WTC11 (cell line): Measurements from ENCODE around the gene RTBDN. TPM values are rescaled to one million over a fixed set of nuclear protein-coding genes. Genes with fewer than 3 reads are reported as not detected.

ENCODE experiments used
- ATAC-seq: fragments of 200-7000 bp; cut with Tn5 transposase; 2 replicates; pipeline ENCODE4 v1.10.0; 2021; ENCODE audit warnings: mild to moderate bottlenecking, moderate library complexity
- CTCF ChIA-PET: fragments of 300-600 bp; sonication (Branson Sonifier 250); formaldehyde crosslinking; loops from one replicate; lab custom pipeline; 2021; ENCODE audit warnings: antibody characterized with exemption; lab: Charles Lee
- POLR2A ChIA-PET: fragments of 350-600 bp; sonication (Branson Sonifier 250); formaldehyde crosslinking; loops from one replicate; lab custom pipeline; 2021; ENCODE audit warnings: antibody characterized with exemption; lab: Charles Lee
- DNase-seq: peaks from one replicate; pipeline ENCODE4 v3.0.0; 2021; ENCODE audit warnings: low spot score
- H3K27ac Mint-ChIP-seq: 2 replicates; pipeline ENCODE4 v1.8.0; 2021; ENCODE audit warnings: mixed read lengths
- H3K27me3 Mint-ChIP-seq: 2 replicates; pipeline ENCODE4 v1.8.0; 2021; ENCODE audit warnings: low read depth, mild to moderate bottlenecking, moderate library complexity, mixed read lengths
- H3K36me3 Mint-ChIP-seq: 2 replicates; pipeline ENCODE4 v1.8.0; 2021; ENCODE audit warnings: mixed read lengths
- H3K4me1 Mint-ChIP-seq: 2 replicates; pipeline ENCODE4 v1.8.0; 2022; ENCODE audit warnings: mixed read lengths
- H3K4me3 Mint-ChIP-seq: 2 replicates; pipeline ENCODE4 v1.8.0; 2021; ENCODE audit warnings: mild to moderate bottlenecking, moderate library complexity, mixed read lengths
- H3K9me3 Mint-ChIP-seq: 2 replicates; pipeline ENCODE4 v1.8.0; 2021; ENCODE audit warnings: mixed read lengths
- ATF1 ChIP-seq: sonication (generic); formaldehyde crosslinking; IDR thresholded peaks from 2 replicates; pipeline ENCODE4 v1.8.1; 2023; ENCODE audit warnings: mild to moderate bottlenecking, moderate library complexity, missing genetic modification reagents
- GTF2I ChIP-seq: fragments of 250-450 bp; sonication (Bioruptor Pico); conservative IDR thresholded peaks from 2 replicates; pipeline ENCODE4 v1.4.0; 2021; ENCODE audit warnings: mild to moderate bottlenecking
- IRF2 ChIP-seq: sonication (generic); formaldehyde crosslinking; IDR thresholded peaks from 2 replicates; pipeline ENCODE4 v1.8.0; 2022; ENCODE audit warnings: low read depth, missing genetic modification reagents, borderline replicate concordance
- JUN ChIP-seq: sonication (generic); formaldehyde crosslinking; IDR thresholded peaks from 2 replicates; pipeline ENCODE4 v1.8.0; 2023; ENCODE audit warnings: mild to moderate bottlenecking, missing genetic modification reagents
- NFE2L1 ChIP-seq: sonication (generic); formaldehyde crosslinking; IDR thresholded peaks from 2 replicates; pipeline ENCODE4 v1.8.1; 2023; ENCODE audit warnings: missing genetic modification reagents
- NFYB ChIP-seq: sonication (generic); formaldehyde crosslinking; conservative IDR thresholded peaks from 2 replicates; pipeline ENCODE4 v1.8.0; 2022; ENCODE audit warnings: low read depth, missing genetic modification reagents
- NR3C1 ChIP-seq: sonication (generic); formaldehyde crosslinking; conservative IDR thresholded peaks from 2 replicates; pipeline ENCODE4 v1.8.1; 2023; ENCODE audit warnings: low read depth, mild to moderate bottlenecking, missing genetic modification reagents
- RORB ChIP-seq: fragments of 250-450 bp; sonication (Bioruptor Pico); IDR thresholded peaks from 2 replicates; pipeline ENCODE4 v1.9.0; 2021; ENCODE audit warnings: mild to moderate bottlenecking
- SOX15 ChIP-seq: fragments of 250-450 bp; sonication (Bioruptor Pico); IDR thresholded peaks from 2 replicates; pipeline ENCODE4 v1.9.0; 2021; ENCODE audit warnings: mild to moderate bottlenecking
- SP1 ChIP-seq: sonication (generic); formaldehyde crosslinking; conservative IDR thresholded peaks from 2 replicates; pipeline ENCODE4 v1.8.1; 2022; ENCODE audit warnings: missing genetic modification reagents
- TEAD1 ChIP-seq: sonication (generic); formaldehyde crosslinking; IDR thresholded peaks from 2 replicates; pipeline ENCODE4 v1.8.0; 2022; ENCODE audit warnings: mild to moderate bottlenecking, missing genetic modification reagents
- ZNF219 ChIP-seq: sonication (generic); formaldehyde crosslinking; IDR thresholded peaks from 2 replicates; pipeline ENCODE4 v1.8.0; 2023; ENCODE audit warnings: missing genetic modification reagents, mild to moderate bottlenecking, borderline replicate concordance
- ZNF423 ChIP-seq: fragments of 250-450 bp; sonication (Bioruptor Pico); IDR thresholded peaks from 2 replicates; pipeline ENCODE4 v2.1.2; 2022; ENCODE audit warnings: mild to moderate bottlenecking, moderate library complexity
- ZNF671 ChIP-seq: fragments of 250-450 bp; sonication (Bioruptor Pico); IDR thresholded peaks from 2 replicates; pipeline ENCODE4 v1.8.0; 2021; ENCODE audit warnings: mild to moderate bottlenecking
- total RNA-seq: library from RNA; stranded (reverse); gene quantifications from 3 replicates; pipeline ENCODE4 v1.2.3, GENCODE V29; 2021
- TF ChIP-seq, protein P1 (sequence below): sonication (generic); formaldehyde crosslinking; IDR thresholded peaks from 2 replicates; pipeline ENCODE4 v1.8.1; 2023; ENCODE audit warnings: mild to moderate bottlenecking, missing genetic modification reagents
- TF ChIP-seq, protein P2 (sequence below): sonication (generic); formaldehyde crosslinking; IDR thresholded peaks from 2 replicates; pipeline ENCODE4 v1.8.1; 2023; ENCODE audit warnings: mild to moderate bottlenecking, missing genetic modification reagents
- TF ChIP-seq, protein P3 (sequence below): fragments of 250-450 bp; sonication (Bioruptor Pico); IDR thresholded peaks from 2 replicates; pipeline ENCODE4 v1.9.0; 2021; ENCODE audit warnings: mild to moderate bottlenecking, borderline replicate concordance
- TF ChIP-seq, protein P4 (sequence below): sonication (generic); formaldehyde crosslinking; conservative IDR thresholded peaks from 2 replicates; pipeline ENCODE4 v1.8.1; 2022; ENCODE audit warnings: mild to moderate bottlenecking, missing genetic modification reagents

The RTBDN gene
- total RNA-seq, 1 experiment from 2014 or later = 2.4 TPM

DNA sequence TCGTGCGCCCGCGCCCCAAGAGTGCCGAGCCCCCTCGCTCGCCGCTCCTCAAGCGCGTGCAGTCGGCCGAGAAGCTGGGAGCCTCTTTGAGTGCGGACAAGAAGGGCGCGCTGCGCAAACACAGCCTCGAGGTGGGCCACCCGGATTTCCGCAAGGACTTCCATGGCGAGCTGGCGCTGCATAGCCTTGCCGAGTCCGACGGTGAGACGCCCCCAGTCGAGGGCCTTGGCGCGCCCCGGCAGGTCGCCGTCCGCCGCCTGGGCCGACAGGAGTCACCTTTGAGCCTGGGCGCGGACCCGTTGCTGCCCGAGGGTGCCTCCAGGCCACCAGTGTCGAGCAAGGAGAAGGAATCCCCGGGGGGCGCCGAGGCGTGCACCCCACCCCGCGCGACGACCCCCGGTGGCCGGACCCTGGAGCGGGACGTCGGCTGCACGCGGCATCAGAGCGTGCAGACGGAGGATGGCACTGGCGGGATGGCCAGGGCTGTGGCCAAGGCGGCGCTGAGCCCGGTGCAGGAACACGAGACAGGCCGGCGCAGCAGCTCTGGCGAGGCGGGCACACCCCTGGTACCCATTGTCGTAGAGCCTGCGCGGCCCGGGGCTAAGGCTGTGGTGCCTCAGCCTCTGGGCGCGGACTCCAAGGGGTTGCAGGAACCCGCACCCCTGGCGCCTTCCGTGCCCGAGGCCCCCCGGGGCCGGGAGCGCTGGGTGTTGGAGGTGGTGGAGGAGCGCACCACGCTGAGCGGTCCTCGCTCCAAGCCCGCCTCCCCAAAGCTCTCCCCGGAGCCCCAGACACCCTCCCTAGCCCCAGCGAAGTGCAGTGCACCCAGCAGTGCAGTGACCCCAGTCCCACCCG is 39.7 kb upstream of the RTBDN start (continued):
- TF ChIP-seq, protein P1, sequence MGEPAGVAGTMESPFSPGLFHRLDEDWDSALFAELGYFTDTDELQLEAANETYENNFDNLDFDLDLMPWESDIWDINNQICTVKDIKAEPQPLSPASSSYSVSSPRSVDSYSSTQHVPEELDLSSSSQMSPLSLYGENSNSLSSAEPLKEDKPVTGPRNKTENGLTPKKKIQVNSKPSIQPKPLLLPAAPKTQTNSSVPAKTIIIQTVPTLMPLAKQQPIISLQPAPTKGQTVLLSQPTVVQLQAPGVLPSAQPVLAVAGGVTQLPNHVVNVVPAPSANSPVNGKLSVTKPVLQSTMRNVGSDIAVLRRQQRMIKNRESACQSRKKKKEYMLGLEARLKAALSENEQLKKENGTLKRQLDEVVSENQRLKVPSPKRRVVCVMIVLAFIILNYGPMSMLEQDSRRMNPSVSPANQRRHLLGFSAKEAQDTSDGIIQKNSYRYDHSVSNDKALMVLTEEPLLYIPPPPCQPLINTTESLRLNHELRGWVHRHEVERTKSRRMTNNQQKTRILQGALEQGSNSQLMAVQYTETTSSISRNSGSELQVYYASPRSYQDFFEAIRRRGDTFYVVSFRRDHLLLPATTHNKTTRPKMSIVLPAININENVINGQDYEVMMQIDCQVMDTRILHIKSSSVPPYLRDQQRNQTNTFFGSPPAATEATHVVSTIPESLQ = no peak
- TF ChIP-seq IRF2 (CRISPR knock-in tag) = no peak
- no peak for TF ChIP-seq NFE2L1 (CRISPR knock-in tag)
- no peak for TF ChIP-seq RORB (CRISPR knock-in tag)

DNA sequence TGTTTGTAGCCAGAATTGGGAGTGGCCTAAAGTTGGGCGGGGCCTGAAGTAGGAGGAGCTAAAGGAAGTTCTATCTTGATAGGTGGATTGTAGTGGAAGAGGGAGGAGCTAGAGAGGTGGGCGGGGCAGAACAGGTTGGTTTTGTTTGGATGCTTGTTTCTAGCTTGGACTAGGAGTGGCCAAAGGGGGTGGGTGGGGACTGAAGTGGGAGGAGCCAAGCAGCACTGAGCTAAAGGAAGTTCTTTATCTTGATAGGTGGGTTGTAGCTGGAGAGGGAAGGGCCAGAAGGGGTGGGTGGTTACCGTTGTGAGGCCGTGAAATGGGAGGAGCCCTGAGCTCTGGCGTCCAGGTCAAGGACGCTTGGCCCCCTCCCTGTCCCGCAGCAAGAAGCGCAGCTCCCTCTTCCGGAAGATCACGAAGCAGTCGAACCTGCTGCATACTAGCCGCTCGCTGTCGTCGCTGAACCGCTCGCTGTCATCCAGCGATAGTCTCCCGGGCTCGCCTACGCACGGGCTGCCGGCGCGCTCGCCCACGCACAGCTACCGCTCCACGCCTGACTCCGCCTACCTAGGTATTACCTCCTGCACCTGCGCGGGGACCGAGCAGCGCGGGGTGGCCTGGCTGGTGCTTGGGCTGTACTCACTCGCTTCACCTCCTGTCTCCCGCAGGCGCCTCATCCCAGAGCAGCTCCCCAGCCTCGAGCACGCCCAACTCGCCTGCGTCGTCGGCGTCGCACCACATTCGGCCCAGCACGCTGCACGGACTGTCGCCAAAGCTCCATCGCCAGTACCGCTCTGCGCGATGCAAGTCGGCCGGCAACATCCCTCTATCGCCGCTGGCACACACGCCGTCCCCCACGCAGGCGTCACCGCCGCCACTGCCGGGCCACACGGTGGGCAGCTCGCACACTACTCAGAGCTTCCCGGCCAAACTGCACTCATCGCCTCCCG is 38.8 kb upstream of the RTBDN start:
- POLR2A ChIA-PET = interaction anchor here (0.5 to 3.1 kb wide), 9 partner anchors 8 to 733 kb away, joined by 3 to 18 read pairs (median 4); partner anchors contain the start of genes DNASE2, GCDH, RNASEH2A and ZNF20
- Mint-ChIP-seq H3K36me3 (peaks cover 50% of the 10 kb centered on the region), H3K27ac (no peak overlapping the region), H3K9me3 (peaks cover 8% of the 10 kb centered on the region), H3K27me3 (peaks cover 30% of the 10 kb centered on the region), H3K4me3 (peak overlapping the region; percentile 67), H3K4me1 (no peaks in the 10 kb centered on the region; the same call in 1 of the 2 replicates)
- CTCF ChIA-PET = interaction anchor here (0.5 to 2.4 kb wide), 27 partner anchors 8 to 323 kb away, joined by 3 to 49 read pairs (median 5); partner anchors contain the start of genes BEST2, GCDH, JUNB and SYCE2
- DNase-seq (peak; percentile 89), ATAC-seq (peak; percentile 86)
- TF ChIP-seq SP1 (no peak), SOX15 (CRISPR knock-in tag) (no peak)
- TF ChIP-seq, protein P2, sequence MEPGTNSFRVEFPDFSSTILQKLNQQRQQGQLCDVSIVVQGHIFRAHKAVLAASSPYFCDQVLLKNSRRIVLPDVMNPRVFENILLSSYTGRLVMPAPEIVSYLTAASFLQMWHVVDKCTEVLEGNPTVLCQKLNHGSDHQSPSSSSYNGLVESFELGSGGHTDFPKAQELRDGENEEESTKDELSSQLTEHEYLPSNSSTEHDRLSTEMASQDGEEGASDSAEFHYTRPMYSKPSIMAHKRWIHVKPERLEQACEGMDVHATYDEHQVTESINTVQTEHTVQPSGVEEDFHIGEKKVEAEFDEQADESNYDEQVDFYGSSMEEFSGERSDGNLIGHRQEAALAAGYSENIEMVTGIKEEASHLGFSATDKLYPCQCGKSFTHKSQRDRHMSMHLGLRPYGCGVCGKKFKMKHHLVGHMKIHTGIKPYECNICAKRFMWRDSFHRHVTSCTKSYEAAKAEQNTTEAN (CRISPR knock-in tag) = no peak
- TF ChIP-seq, protein P3, sequence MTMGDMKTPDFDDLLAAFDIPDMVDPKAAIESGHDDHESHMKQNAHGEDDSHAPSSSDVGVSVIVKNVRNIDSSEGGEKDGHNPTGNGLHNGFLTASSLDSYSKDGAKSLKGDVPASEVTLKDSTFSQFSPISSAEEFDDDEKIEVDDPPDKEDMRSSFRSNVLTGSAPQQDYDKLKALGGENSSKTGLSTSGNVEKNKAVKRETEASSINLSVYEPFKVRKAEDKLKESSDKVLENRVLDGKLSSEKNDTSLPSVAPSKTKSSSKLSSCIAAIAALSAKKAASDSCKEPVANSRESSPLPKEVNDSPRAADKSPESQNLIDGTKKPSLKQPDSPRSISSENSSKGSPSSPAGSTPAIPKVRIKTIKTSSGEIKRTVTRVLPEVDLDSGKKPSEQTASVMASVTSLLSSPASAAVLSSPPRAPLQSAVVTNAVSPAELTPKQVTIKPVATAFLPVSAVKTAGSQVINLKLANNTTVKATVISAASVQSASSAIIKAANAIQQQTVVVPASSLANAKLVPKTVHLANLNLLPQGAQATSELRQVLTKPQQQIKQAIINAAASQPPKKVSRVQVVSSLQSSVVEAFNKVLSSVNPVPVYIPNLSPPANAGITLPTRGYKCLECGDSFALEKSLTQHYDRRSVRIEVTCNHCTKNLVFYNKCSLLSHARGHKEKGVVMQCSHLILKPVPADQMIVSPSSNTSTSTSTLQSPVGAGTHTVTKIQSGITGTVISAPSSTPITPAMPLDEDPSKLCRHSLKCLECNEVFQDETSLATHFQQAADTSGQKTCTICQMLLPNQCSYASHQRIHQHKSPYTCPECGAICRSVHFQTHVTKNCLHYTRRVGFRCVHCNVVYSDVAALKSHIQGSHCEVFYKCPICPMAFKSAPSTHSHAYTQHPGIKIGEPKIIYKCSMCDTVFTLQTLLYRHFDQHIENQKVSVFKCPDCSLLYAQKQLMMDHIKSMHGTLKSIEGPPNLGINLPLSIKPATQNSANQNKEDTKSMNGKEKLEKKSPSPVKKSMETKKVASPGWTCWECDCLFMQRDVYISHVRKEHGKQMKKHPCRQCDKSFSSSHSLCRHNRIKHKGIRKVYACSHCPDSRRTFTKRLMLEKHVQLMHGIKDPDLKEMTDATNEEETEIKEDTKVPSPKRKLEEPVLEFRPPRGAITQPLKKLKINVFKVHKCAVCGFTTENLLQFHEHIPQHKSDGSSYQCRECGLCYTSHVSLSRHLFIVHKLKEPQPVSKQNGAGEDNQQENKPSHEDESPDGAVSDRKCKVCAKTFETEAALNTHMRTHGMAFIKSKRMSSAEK (CRISPR knock-in tag) = no peak

DNA sequence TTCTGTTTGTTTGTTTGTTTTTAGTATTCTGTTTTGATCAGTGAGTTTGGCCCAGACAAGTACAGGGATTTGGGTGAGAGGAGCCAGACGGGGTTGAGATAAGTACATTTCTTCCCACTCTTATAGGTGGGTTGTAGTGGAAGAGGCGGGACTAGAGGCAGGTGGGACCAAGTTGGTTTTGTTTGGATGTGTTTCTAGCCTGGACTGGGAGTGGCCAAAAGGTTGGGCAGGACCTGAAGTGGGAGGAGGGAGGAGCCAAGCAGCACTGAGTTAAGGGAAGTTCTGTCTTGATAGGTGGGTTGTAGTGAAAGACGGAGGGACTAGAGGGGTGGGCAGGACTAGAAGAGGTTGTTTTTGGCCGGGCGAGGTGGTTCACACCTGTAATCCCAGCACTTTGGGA is 37.9 kb upstream of the RTBDN start:
- Mint-ChIP-seq H3K4me3 (no peak overlapping the region), H3K36me3 (peaks cover 46% of the 10 kb centered on the region)

More for the DNA sequence above, 37.9 kb upstream of the RTBDN start:
- Mint-ChIP-seq H3K4me1 (peaks cover under 1% of the 10 kb centered on the region; the same call in 1 of the 2 replicates), H3K27ac (peak overlapping the region; percentile 47; the same call in 1 of the 2 replicates), H3K9me3 (peaks cover 8% of the 10 kb centered on the region), H3K27me3 (peaks cover 30% of the 10 kb centered on the region)
- ChIA-PET POLR2A (interaction anchor here (1.2 to 3.1 kb wide), 3 partner anchors 9 to 66 kb away, joined by 4 to 18 read pairs (median 8); partner anchors contain the start of genes DNASE2 and RNASEH2A), CTCF (interaction anchor here (0.6 to 2.5 kb wide), 11 partner anchors 13 to 324 kb away, joined by 3 to 49 read pairs (median 8); partner anchors contain the start of genes BEST2, GCDH and SYCE2)
- ATAC-seq (no peak), DNase-seq (no peak)
- no peak for TF ChIP-seq TEAD1
- TF ChIP-seq ZNF423 = no peak
- no peak for TF ChIP-seq NFE2L1 (CRISPR knock-in tag)
- TF ChIP-seq ZNF219 (CRISPR knock-in tag) = no peak
- TF ChIP-seq ZNF671 (CRISPR knock-in tag) = no peak
- TF ChIP-seq GTF2I = no peak
- no peak for TF ChIP-seq NR3C1 (CRISPR knock-in tag)
- TF ChIP-seq, protein P4, sequence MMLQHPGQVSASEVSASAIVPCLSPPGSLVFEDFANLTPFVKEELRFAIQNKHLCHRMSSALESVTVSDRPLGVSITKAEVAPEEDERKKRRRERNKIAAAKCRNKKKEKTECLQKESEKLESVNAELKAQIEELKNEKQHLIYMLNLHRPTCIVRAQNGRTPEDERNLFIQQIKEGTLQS (CRISPR knock-in tag) = no peak
- no peak for TF ChIP-seq NFYB (CRISPR knock-in tag)
- no peak for TF ChIP-seq ATF1 (CRISPR knock-in tag)
- TF ChIP-seq, protein P1 = no peak
- TF ChIP-seq JUN = no peak
